Neutrophil (primary cell): ENCODE measurements around the gene GC.

Source experiments
- H3K27ac ChIP-seq: fragments of 200-600 bp; sonication (generic); 2 replicates; pipeline ENCODE4 v1.5.1; 2016; ENCODE audit warnings: mild to moderate bottlenecking, moderate library complexity
- H3K27me3 ChIP-seq: fragments of 200-600 bp; sonication (generic); 2 replicates; pipeline ENCODE4 v1.6.0; 2016; ENCODE audit warnings: mild to moderate bottlenecking
- H3K36me3 ChIP-seq: fragments of 200-600 bp; sonication (generic); 2 replicates; pipeline ENCODE4 v1.5.1; 2017
- H3K4me1 ChIP-seq, 2 experiments: fragments of 200-600 bp in 1 of 2; sonication (generic) in 1 of 2; 1 replicate in 1 of 2; 2 replicates in 1 of 2; pipeline versions ENCODE4 v1.5.1 to v1.6.1; 2013 to 2016; ENCODE audit warnings: low read depth in 1 of 2, low read length in 1 of 2, mild to moderate bottlenecking in 1 of 2, moderate library complexity in 1 of 2; ENCODE audit not compliant: control insufficient read depth in 1 of 2, insufficient read depth in 1 of 2
- H3K4me3 ChIP-seq, 2 experiments: fragments of 200-600 bp in 1 of 2; sonication (generic) in 1 of 2; 1 replicate in 1 of 2; 2 replicates in 1 of 2; pipeline ENCODE4 v1.5.1; 2013 to 2016; ENCODE audit warnings: low read depth in 1 of 2, low read length in 1 of 2, mild to moderate bottlenecking in 1 of 2, moderate library complexity in 1 of 2
- H3K9me3 ChIP-seq: fragments of 200-600 bp; sonication (generic); 2 replicates; pipeline ENCODE4 v1.5.1; 2016
- TF ChIP-seq, protein P1 (sequence below): fragments of 200-600 bp; sonication (generic); IDR thresholded peaks from 2 replicates; pipeline ENCODE4 v1.5.1; 2016; ENCODE audit warnings: antibody characterized with exemption

The GC gene

GRCh38 chr4:71783972-71784371, at the start of gene GC:
Gene GC (minus strand): TSS chr4:71784079. CDS start chr4:71784018, 61 bp downstream.
- no peak within 1 kb of the TSS for H3K4me3 ChIP-seq
- TF ChIP-seq, protein P1, sequence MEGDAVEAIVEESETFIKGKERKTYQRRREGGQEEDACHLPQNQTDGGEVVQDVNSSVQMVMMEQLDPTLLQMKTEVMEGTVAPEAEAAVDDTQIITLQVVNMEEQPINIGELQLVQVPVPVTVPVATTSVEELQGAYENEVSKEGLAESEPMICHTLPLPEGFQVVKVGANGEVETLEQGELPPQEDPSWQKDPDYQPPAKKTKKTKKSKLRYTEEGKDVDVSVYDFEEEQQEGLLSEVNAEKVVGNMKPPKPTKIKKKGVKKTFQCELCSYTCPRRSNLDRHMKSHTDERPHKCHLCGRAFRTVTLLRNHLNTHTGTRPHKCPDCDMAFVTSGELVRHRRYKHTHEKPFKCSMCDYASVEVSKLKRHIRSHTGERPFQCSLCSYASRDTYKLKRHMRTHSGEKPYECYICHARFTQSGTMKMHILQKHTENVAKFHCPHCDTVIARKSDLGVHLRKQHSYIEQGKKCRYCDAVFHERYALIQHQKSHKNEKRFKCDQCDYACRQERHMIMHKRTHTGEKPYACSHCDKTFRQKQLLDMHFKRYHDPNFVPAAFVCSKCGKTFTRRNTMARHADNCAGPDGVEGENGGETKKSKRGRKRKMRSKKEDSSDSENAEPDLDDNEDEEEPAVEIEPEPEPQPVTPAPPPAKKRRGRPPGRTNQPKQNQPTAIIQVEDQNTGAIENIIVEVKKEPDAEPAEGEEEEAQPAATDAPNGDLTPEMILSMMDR, result no peak
- no peaks in the 10 kb centered on the region for H3K9me3 ChIP-seq
- no peaks in the 10 kb centered on the region for H3K27me3 ChIP-seq
- no peaks in the 10 kb centered on the region for H3K36me3 ChIP-seq
- H3K27ac ChIP-seq, result no peak within 1 kb of the TSS
- no peaks in the 10 kb centered on the region for H3K4me1 ChIP-seq

GRCh38 chr4:71833232-71833900, 49.5 kb upstream of the GC start:
- Histone ChIP-seq H3K36me3 (no peaks in the 10 kb centered on the region), H3K9me3 (no peaks in the 10 kb centered on the region), H3K4me3 (no peak overlapping the region), H3K27me3 (no peaks in the 10 kb centered on the region), H3K27ac (no peak overlapping the region), H3K4me1 (no peaks in the 10 kb centered on the region)
- TF ChIP-seq, protein P1, result no peak

GRCh38 chr4:71832049-71832448, 48.2 kb upstream of the GC start:
- H3K9me3 ChIP-seq, result no peaks in the 10 kb centered on the region
- no peak overlapping the region for H3K4me3 ChIP-seq
- TF ChIP-seq, protein P1, result no peak
- no peaks in the 10 kb centered on the region for H3K36me3 ChIP-seq
- no peak overlapping the region for H3K27ac ChIP-seq
- no peaks in the 10 kb centered on the region for H3K27me3 ChIP-seq
- H3K4me1 ChIP-seq, result no peaks in the 10 kb centered on the region

GRCh38 chr4:71830497-71831190, 46.8 kb upstream of the GC start:
- H3K36me3 ChIP-seq, result no peaks in the 10 kb centered on the region
- no peak overlapping the region for H3K27ac ChIP-seq
- TF ChIP-seq, protein P1, result no peak
- no peaks in the 10 kb centered on the region for H3K4me1 ChIP-seq
- no peak overlapping the region for H3K4me3 ChIP-seq
- H3K9me3 ChIP-seq, result no peaks in the 10 kb centered on the region
- H3K27me3 ChIP-seq, result no peaks in the 10 kb centered on the region

- Histone ChIP-seq H3K36me3 (no peaks in the 10 kb centered on the region), H3K27me3 (no peaks in the 10 kb centered on the region), H3K4me3 (no peak overlapping the region), H3K9me3 (no peaks in the 10 kb centered on the region), H3K27ac (no peak overlapping the region), H3K4me1 (no peaks in the 10 kb centered on the region)
- TF ChIP-seq, protein P1, result no peak
Measured at GRCh38 chr4:71828470-71828869, 44.6 kb upstream of the GC start.
